ENCODE measurements around the gene OXSR1. TPM values are rescaled to one million over a fixed set of nuclear protein-coding genes. Genes with fewer than 3 reads are reported as not detected.
"Not testable (repeated sequence)": the region's sequence is repeated elsewhere in the genome, so short reads cannot be mapped to it uniquely, and the experiment has no call there.

The OXSR1 gene
- total RNA-seq, 2 donors from 2014 or later = 21.2 to 32.7 TPM

GRCh38 chr3:38155825-38156224 lies 9.5 kb upstream of the OXSR1 start:
- TF ChIP-seq CTCF (IDR thresholded peaks at IDR 0.05) (no peak), POLR2A (IDR thresholded peaks at IDR 0.05) (no peak), POLR2AphosphoS5 (IDR thresholded peaks at IDR 0.05) (no peak)
- H3K27ac ChIP-seq = no peak overlapping the region
- H3K36me3 ChIP-seq = no peaks in the 10 kb centered on the region
- 93% methylated on average over 2 of the region's 2 CpGs for WGBS
- H3K4me1 ChIP-seq (replicated peaks) = no peaks in the 10 kb centered on the region
- intact Hi-C loops (cut with DNase I) = no loop called here
- H3K4me3 ChIP-seq = no peak overlapping the region
- no peaks in the 10 kb centered on the region for H3K27me3 ChIP-seq (replicated peaks; ENCODE audit: insufficient read depth)
- H3K9me3 ChIP-seq = no peaks in the 10 kb centered on the region
- no peak for DNase-seq (ENCODE audit: low spot score)

- Histone ChIP-seq H3K4me1 (replicated peaks) (no peaks in the 10 kb centered on the region), H3K27ac (no peak overlapping the region), H3K36me3 (no peaks in the 10 kb centered on the region), H3K4me3 (no peak overlapping the region), H3K9me3 (no peaks in the 10 kb centered on the region), H3K27me3 (replicated peaks; ENCODE audit: insufficient read depth) (no peaks in the 10 kb centered on the region)
- WGBS = 87% methylated on average over 2 of the region's 2 CpGs
- TF ChIP-seq POLR2A (IDR thresholded peaks at IDR 0.05) (no peak), CTCF (IDR thresholded peaks at IDR 0.05) (no peak), POLR2AphosphoS5 (IDR thresholded peaks at IDR 0.05) (no peak)
- intact Hi-C loops (cut with DNase I) = no loop called here
- no peak for DNase-seq (ENCODE audit: low spot score)
Measured at GRCh38 chr3:38157117-38157516, 8.2 kb upstream of the OXSR1 start.

- no peak for DNase-seq (ENCODE audit: low spot score)
- no peak overlapping the region for H3K4me3 ChIP-seq
- H3K9me3 ChIP-seq = no peaks in the 10 kb centered on the region
- H3K36me3 ChIP-seq = no peaks in the 10 kb centered on the region
- no peak for TF ChIP-seq CTCF (IDR thresholded peaks at IDR 0.05)
- TF ChIP-seq POLR2A (IDR thresholded peaks at IDR 0.05) = no peak
- TF ChIP-seq POLR2AphosphoS5 (IDR thresholded peaks at IDR 0.05) = no peak
- no peaks in the 10 kb centered on the region for H3K4me1 ChIP-seq (replicated peaks)
- intact Hi-C loops (cut with DNase I) = no loop called here
- 46% methylated on average over 3 of the region's 3 CpGs for WGBS
- H3K27ac ChIP-seq = no peak overlapping the region
- H3K27me3 ChIP-seq (replicated peaks; ENCODE audit: insufficient read depth) = no peaks in the 10 kb centered on the region
Measured at GRCh38 chr3:38157595-38157994, 7.7 kb upstream of the OXSR1 start.

GRCh38 chr3:38158472-38158871 lies 6.9 kb upstream of the OXSR1 start:
- TF ChIP-seq CTCF (IDR thresholded peaks at IDR 0.05) = no peak
- no peak for TF ChIP-seq POLR2A (IDR thresholded peaks at IDR 0.05)
- TF ChIP-seq POLR2AphosphoS5 (IDR thresholded peaks at IDR 0.05) = no peak
- no peaks in the 10 kb centered on the region for H3K4me1 ChIP-seq (replicated peaks)
- WGBS = 76% methylated on average over 5 of the region's 5 CpGs

GRCh38 chr3:38160704-38161103 lies 4.6 kb upstream of the OXSR1 start:
- H3K27ac ChIP-seq; intact Hi-C loops (cut with DNase I); H3K27me3 ChIP-seq (replicated peaks; ENCODE audit: insufficient read depth); H3K9me3 ChIP-seq; H3K36me3 ChIP-seq; DNase-seq (ENCODE audit: low spot score); H3K4me1 ChIP-seq (replicated peaks); H3K4me3 ChIP-seq: not testable (repeated sequence)
- 95% methylated on average over 11 of the region's 11 CpGs for WGBS

More at GRCh38 chr3:38158472-38158871, 6.9 kb upstream of the OXSR1 start:
- Histone ChIP-seq H3K36me3 (no peaks in the 10 kb centered on the region), H3K9me3 (no peaks in the 10 kb centered on the region), H3K27ac (no peak overlapping the region), H3K27me3 (replicated peaks; ENCODE audit: insufficient read depth) (no peaks in the 10 kb centered on the region), H3K4me3 (no peak overlapping the region)
- DNase-seq (ENCODE audit: low spot score) = no peak
- intact Hi-C loops (cut with DNase I) = no loop called here
